Measurements from ENCODE around the gene PKM.

PKM gene

DNA sequence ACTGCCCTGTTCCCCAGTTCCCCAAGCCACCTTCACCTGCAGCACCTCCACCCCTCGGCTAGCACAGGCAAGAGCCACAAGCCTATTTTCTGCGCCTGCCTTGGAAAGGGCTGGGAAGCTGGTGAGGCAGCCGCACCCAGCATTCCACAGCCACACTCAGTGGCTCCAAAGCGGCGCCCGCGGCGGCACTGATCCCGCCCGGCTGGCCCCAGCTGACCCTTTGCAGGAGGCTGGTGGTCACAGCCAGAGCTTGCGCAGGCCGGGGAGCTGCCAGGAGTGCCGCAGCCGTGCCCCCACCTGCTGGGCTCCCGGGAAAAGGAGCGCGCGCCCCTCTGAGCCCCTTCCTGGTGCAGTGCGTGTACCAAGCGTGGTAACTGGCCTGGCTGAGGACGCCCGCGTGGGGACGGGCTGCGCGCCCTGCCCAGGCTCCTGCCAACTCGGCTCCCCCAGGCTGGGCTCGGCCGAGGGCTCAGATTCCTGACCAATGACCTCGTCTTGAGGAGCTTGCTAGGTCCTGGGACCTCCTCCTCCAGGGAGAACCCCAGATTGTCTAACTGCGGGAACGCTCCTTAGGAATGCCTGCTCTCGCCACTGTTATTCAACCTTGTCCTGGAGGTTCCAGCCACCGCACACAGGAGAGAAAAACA is 46.7 kb downstream of the PKM start:
- no peaks in the 10 kb centered on the region for H4K20me1 ChIP-seq (ENCODE audit: insufficient read depth, low read length)
- H3K36me3 ChIP-seq (replicated peaks; ENCODE audit: insufficient read depth, low read length), result no peaks in the 10 kb centered on the region
- H3K4me3 ChIP-seq (ENCODE audit: low read length), result no peak overlapping the region
- no peak for DNase-seq
- no peaks in the 10 kb centered on the region for H3K9me3 ChIP-seq (replicated peaks; ENCODE audit: insufficient read depth, low read length)
- H3K9me2 ChIP-seq (replicated peaks; ENCODE audit: insufficient read depth, low read length), result no peaks in the 10 kb centered on the region
- H3K79me2 ChIP-seq (ENCODE audit: low read length), result no peaks in the 10 kb centered on the region
- no peaks in the 10 kb centered on the region for H3F3A ChIP-seq (ENCODE audit: insufficient read depth, low read length)
- no peak overlapping the region for H3K27ac ChIP-seq (ENCODE audit: low read length)
- H3K4me1 ChIP-seq (ENCODE audit: low read length), result no peaks in the 10 kb centered on the region
- H3K4me2 ChIP-seq (ENCODE audit: low read depth, low read length), result no peak overlapping the region
- no peak overlapping the region for H3K9ac ChIP-seq (ENCODE audit: low read length)
- TF ChIP-seq, protein P1, sequence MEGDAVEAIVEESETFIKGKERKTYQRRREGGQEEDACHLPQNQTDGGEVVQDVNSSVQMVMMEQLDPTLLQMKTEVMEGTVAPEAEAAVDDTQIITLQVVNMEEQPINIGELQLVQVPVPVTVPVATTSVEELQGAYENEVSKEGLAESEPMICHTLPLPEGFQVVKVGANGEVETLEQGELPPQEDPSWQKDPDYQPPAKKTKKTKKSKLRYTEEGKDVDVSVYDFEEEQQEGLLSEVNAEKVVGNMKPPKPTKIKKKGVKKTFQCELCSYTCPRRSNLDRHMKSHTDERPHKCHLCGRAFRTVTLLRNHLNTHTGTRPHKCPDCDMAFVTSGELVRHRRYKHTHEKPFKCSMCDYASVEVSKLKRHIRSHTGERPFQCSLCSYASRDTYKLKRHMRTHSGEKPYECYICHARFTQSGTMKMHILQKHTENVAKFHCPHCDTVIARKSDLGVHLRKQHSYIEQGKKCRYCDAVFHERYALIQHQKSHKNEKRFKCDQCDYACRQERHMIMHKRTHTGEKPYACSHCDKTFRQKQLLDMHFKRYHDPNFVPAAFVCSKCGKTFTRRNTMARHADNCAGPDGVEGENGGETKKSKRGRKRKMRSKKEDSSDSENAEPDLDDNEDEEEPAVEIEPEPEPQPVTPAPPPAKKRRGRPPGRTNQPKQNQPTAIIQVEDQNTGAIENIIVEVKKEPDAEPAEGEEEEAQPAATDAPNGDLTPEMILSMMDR (IDR thresholded peaks at IDR 0.05; ENCODE audit: low read length), result no peak
- TF ChIP-seq EZH2phosphoT487 (IDR thresholded peaks at IDR 0.05; ENCODE audit: low read length) (no peak), EZH2 (optimal IDR thresholded peaks at IDR 0.05; ENCODE audit: low read depth, low read length) (no peak)
- H3K27me3 ChIP-seq (replicated peaks; ENCODE audit: insufficient read depth, low read length), result no peaks in the 10 kb centered on the region
- no peak overlapping the region for H2AFZ ChIP-seq (ENCODE audit: low read length)

DNA sequence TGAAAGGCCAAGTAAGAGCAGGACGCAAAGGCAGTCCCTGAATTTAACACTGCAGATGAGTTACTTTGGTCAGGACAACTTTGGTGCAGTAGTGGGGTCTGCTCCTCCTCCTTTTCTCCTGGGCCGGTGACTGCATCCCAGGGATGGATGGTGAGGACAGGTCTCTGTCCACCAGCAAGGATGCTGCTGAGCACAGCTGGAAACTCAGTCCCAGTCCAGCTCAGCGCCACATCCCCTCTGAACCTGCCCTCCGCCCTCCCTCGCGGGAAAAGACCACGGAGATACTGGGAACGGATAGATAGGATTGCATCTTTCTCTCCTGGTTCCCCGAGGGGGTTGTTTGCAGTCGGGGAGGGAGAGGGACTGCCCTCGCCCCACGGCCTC is 47.2 kb downstream of the PKM start:
- Histone ChIP-seq H3K79me2 (ENCODE audit: low read length) (no peaks in the 10 kb centered on the region), H3F3A (ENCODE audit: insufficient read depth, low read length) (no peaks in the 10 kb centered on the region), H3K27me3 (replicated peaks; ENCODE audit: insufficient read depth, low read length) (no peaks in the 10 kb centered on the region), H3K4me1 (ENCODE audit: low read length) (no peaks in the 10 kb centered on the region), H3K4me2 (ENCODE audit: low read depth, low read length) (no peak overlapping the region), H3K9me3 (replicated peaks; ENCODE audit: insufficient read depth, low read length) (no peaks in the 10 kb centered on the region), H2AFZ (ENCODE audit: low read length) (no peak overlapping the region), H3K9ac (ENCODE audit: low read length) (no peak overlapping the region), H3K4me3 (ENCODE audit: low read length) (no peak overlapping the region), H3K36me3 (replicated peaks; ENCODE audit: insufficient read depth, low read length) (no peaks in the 10 kb centered on the region), H4K20me1 (ENCODE audit: insufficient read depth, low read length) (no peaks in the 10 kb centered on the region), H3K27ac (ENCODE audit: low read length) (no peak overlapping the region), H3K9me2 (replicated peaks; ENCODE audit: insufficient read depth, low read length) (no peaks in the 10 kb centered on the region)
- DNase-seq, result no peak
- TF ChIP-seq EZH2 (optimal IDR thresholded peaks at IDR 0.05; ENCODE audit: low read depth, low read length), result no peak
- TF ChIP-seq, protein P1 (IDR thresholded peaks at IDR 0.05; ENCODE audit: low read length), result no peak
- TF ChIP-seq EZH2phosphoT487 (IDR thresholded peaks at IDR 0.05; ENCODE audit: low read length), result no peak

DNA sequence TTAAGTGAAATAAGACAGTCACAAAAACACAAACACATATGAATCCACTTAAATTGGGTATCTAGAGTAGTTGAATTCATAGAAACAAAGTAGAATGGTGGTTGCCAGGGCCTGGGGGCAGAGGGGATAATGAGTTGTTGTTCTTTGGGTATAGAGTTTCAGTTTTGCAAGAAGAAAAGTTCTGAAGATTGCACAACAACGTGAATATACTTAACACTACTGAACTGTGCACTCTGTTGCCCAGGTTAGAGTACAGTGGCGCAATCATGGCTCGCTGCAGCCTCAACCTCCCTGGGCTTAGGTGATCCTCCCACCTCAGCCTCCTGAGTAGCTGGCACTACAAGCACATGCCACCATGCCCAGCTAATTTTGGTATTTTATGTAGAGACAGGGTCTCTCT is 48.3 kb downstream of the PKM start:
- Histone ChIP-seq H3K4me2 (ENCODE audit: low read depth, low read length) (no peak overlapping the region), H3K4me1 (ENCODE audit: low read length) (no peaks in the 10 kb centered on the region), H3F3A (ENCODE audit: insufficient read depth, low read length) (no peaks in the 10 kb centered on the region)

More for the DNA sequence above, 48.3 kb downstream of the PKM start:
- no peak overlapping the region for H2AFZ ChIP-seq (ENCODE audit: low read length)
- H3K27me3 ChIP-seq (replicated peaks; ENCODE audit: insufficient read depth, low read length), result no peaks in the 10 kb centered on the region
- H3K9me2 ChIP-seq (replicated peaks; ENCODE audit: insufficient read depth, low read length), result no peaks in the 10 kb centered on the region
- H4K20me1 ChIP-seq (ENCODE audit: insufficient read depth, low read length), result no peaks in the 10 kb centered on the region
- TF ChIP-seq, protein P1 (IDR thresholded peaks at IDR 0.05; ENCODE audit: low read length), result no peak
- TF ChIP-seq EZH2phosphoT487 (IDR thresholded peaks at IDR 0.05; ENCODE audit: low read length), result no peak
- no peak for TF ChIP-seq EZH2 (optimal IDR thresholded peaks at IDR 0.05; ENCODE audit: low read depth, low read length)
- H3K36me3 ChIP-seq (replicated peaks; ENCODE audit: insufficient read depth, low read length), result no peaks in the 10 kb centered on the region
- no peaks in the 10 kb centered on the region for H3K79me2 ChIP-seq (ENCODE audit: low read length)
- no peak overlapping the region for H3K4me3 ChIP-seq (ENCODE audit: low read length)
- no peak for DNase-seq
- no peaks in the 10 kb centered on the region for H3K9me3 ChIP-seq (replicated peaks; ENCODE audit: insufficient read depth, low read length)
- H3K27ac ChIP-seq (ENCODE audit: low read length), result no peak overlapping the region
- no peak overlapping the region for H3K9ac ChIP-seq (ENCODE audit: low read length)

Data from MM.1S (cell line).